SHP77 treated with DMSO at 0.1 percent for 48 hours (cell line): ENCODE measurements around the gene POU3F1.

ENCODE experiments used
- DNase-seq: peaks from one replicate; lab custom pipeline; 2025; lab: John Stamatoyannopoulos, UW

The POU3F1 gene

GRCh38 chr1:38073534-38074301 lies 27.1 kb upstream of the POU3F1 start:
- no peak for DNase-seq

- no peak for DNase-seq
Observed at GRCh38 chr1:38072858-38073257, 26.3 kb upstream of the POU3F1 start.

GRCh38 chr1:38071312-38072256 lies 25.0 kb upstream of the POU3F1 start:
- no peak for DNase-seq

- no peak for DNase-seq
Observed at GRCh38 chr1:38068980-38069340, 22.4 kb upstream of the POU3F1 start.

- no peak for DNase-seq
Observed at GRCh38 chr1:38068220-38068979, 21.8 kb upstream of the POU3F1 start.

- no peak for DNase-seq
Observed at GRCh38 chr1:38064197-38064903, 17.8 kb upstream of the POU3F1 start.

GRCh38 chr1:38063616-38064015 lies 17.0 kb upstream of the POU3F1 start:
- DNase-seq, result no peak

GRCh38 chr1:38062361-38063288 lies 16.0 kb upstream of the POU3F1 start:
- peak; percentile 84 for DNase-seq

- no peak for DNase-seq
Observed at GRCh38 chr1:38061883-38062328, 15.3 kb upstream of the POU3F1 start.

GRCh38 chr1:38061290-38061689 lies 14.7 kb upstream of the POU3F1 start:
- no peak for DNase-seq

- DNase-seq, result no peak
Observed at GRCh38 chr1:38060498-38060897, 13.9 kb upstream of the POU3F1 start.

- DNase-seq, result no peak
Observed at GRCh38 chr1:38059635-38060250, 13.2 kb upstream of the POU3F1 start.

GRCh38 chr1:38055965-38056364 lies 9.4 kb upstream of the POU3F1 start:
- no peak for DNase-seq

- DNase-seq, result no peak
Observed at GRCh38 chr1:38055398-38055797, 8.8 kb upstream of the POU3F1 start.

GRCh38 chr1:38053416-38054091 lies 7.0 kb upstream of the POU3F1 start:
- no peak for DNase-seq

- no peak for DNase-seq
Observed at GRCh38 chr1:38052750-38053415, 6.3 kb upstream of the POU3F1 start.

GRCh38 chr1:38051079-38051543 lies 4.5 kb upstream of the POU3F1 start:
- no peak for DNase-seq

GRCh38 chr1:38050397-38051078 lies 3.9 kb upstream of the POU3F1 start:
- no peak for DNase-seq
